Measurements from ENCODE around the gene NAA15.
A peak's percentile ranks its signal among the peaks of the same experiment; 100 is the strongest.

Gene NAA15

GRCh38 chr4:139279760-139280620, 21.3 kb upstream of the NAA15 start, which contains the start of gene MGARP:
MGARP (minus strand) TSS chr4:139280225; CDS start chr4:139280158, 67 bp downstream.
- DNase-seq (peak; percentile 25), ATAC-seq (replicated peaks) (peak; percentile 81 to 90)

GRCh38 chr4:139282065-139282720, 19.1 kb upstream of the NAA15 start:
- no peak overlapping the region for H3K27ac Mint-ChIP-seq
- peaks cover 23 to 24% of the 10 kb centered on the region in 2 donors for H3K27me3 Mint-ChIP-seq
- H3K4me3 Mint-ChIP-seq: no peak overlapping the region

More at GRCh38 chr4:139279760-139280620, 21.3 kb upstream of the NAA15 start, which contains the start of gene MGARP:
- Mint-ChIP-seq H3K27ac (peak within 1 kb of the TSS; percentile 33), H3K4me1 (peaks cover 14 to 21% of the 10 kb centered on the region in 2 donors), H3K9me3 (peaks cover 4 to 6% of the 10 kb centered on the region in 2 donors), H3K27me3 (peaks cover 27 to 30% of the 10 kb centered on the region in 2 donors), H3K36me3 (peaks cover 7 to 9% of the 10 kb centered on the region in 2 donors), H3K4me3 (peak within 1 kb of the TSS; percentile 84 to 93)

GRCh38 chr4:139282721-139283075, 18.6 kb upstream of the NAA15 start:
- Mint-ChIP-seq H3K9me3 (peaks cover 4 to 6% of the 10 kb centered on the region in 2 donors), H3K27me3 (peaks cover 23 to 24% of the 10 kb centered on the region in 2 donors), H3K4me1 (peaks cover 14 to 21% of the 10 kb centered on the region in 2 donors), H3K4me3 (no peak overlapping the region), H3K36me3 (peaks cover 14% of the 10 kb centered on the region in 2 donors), H3K27ac (no peak overlapping the region)
- no peak for ATAC-seq (replicated peaks)
- no peak for DNase-seq

More at GRCh38 chr4:139282065-139282720, 19.1 kb upstream of the NAA15 start:
- no peak for DNase-seq
- no peak for ATAC-seq (replicated peaks)
- peaks cover 14 to 21% of the 10 kb centered on the region in 2 donors for H3K4me1 Mint-ChIP-seq
- peaks cover 4 to 6% of the 10 kb centered on the region in 2 donors for H3K9me3 Mint-ChIP-seq
- peaks cover 14% of the 10 kb centered on the region in 2 donors for H3K36me3 Mint-ChIP-seq

- DNase-seq: no peak
- peaks cover 17 to 21% of the 10 kb centered on the region in 2 donors for H3K36me3 Mint-ChIP-seq
- no peaks in the 10 kb centered on the region for H3K4me1 Mint-ChIP-seq
- no peaks in the 10 kb centered on the region for H3K27me3 Mint-ChIP-seq
- H3K4me3 Mint-ChIP-seq: no peak overlapping the region
- H3K27ac Mint-ChIP-seq: no peak overlapping the region
- peaks cover 4 to 6% of the 10 kb centered on the region in 2 donors for H3K9me3 Mint-ChIP-seq
- ATAC-seq (replicated peaks): no peak
Measured at GRCh38 chr4:139286186-139286698, 15.1 kb upstream of the NAA15 start.

- Mint-ChIP-seq H3K36me3 (peaks cover under 1 to 7% of the 10 kb centered on the region in 2 donors), H3K27ac (peak overlapping the region; percentile 100), H3K27me3 (no peaks in the 10 kb centered on the region), H3K4me3 (peak overlapping the region; percentile 95 to 99), H3K4me1 (peaks cover 2 to 12% of the 10 kb centered on the region in 2 donors), H3K9me3 (no peaks in the 10 kb centered on the region)
- ATAC-seq (replicated peaks) (peak; percentile 94 to 95), DNase-seq (peak; percentile 92)
Measured at GRCh38 chr4:139295206-139295941, 5.9 kb upstream of the NAA15 start.

- Mint-ChIP-seq H3K4me1 (peaks cover 5 to 18% of the 10 kb centered on the region in 2 donors), H3K27me3 (no peaks in the 10 kb centered on the region)
- ATAC-seq (replicated peaks): no peak
Measured at GRCh38 chr4:139295942-139296299, 5.4 kb upstream of the NAA15 start.

GRCh38 chr4:139297001-139297410, 4.3 kb upstream of the NAA15 start:
- Mint-ChIP-seq H3K4me3 (no peak overlapping the region), H3K4me1 (peaks cover 5 to 18% of the 10 kb centered on the region in 2 donors), H3K27me3 (no peaks in the 10 kb centered on the region), H3K9me3 (no peaks in the 10 kb centered on the region), H3K27ac (no peak overlapping the region), H3K36me3 (peaks cover 5 to 13% of the 10 kb centered on the region in 2 donors)
- no peak for ATAC-seq (replicated peaks)
- DNase-seq: no peak

More at GRCh38 chr4:139295942-139296299, 5.4 kb upstream of the NAA15 start:
- H3K27ac Mint-ChIP-seq: peak overlapping the region; percentile 100
- DNase-seq: no peak
- H3K4me3 Mint-ChIP-seq: peak overlapping the region; percentile 95 to 99
- peaks cover 0 to 7% of the 10 kb centered on the region in 2 donors for H3K36me3 Mint-ChIP-seq
- H3K9me3 Mint-ChIP-seq: no peaks in the 10 kb centered on the region

GRCh38 chr4:139299536-139299935, 1.8 kb upstream of the NAA15 start:
- peaks cover 9 to 18% of the 10 kb centered on the region in 2 donors for H3K36me3 Mint-ChIP-seq
- H3K27ac Mint-ChIP-seq: no peak overlapping the region
- no peak for ATAC-seq (replicated peaks)
- H3K9me3 Mint-ChIP-seq: no peaks in the 10 kb centered on the region
- H3K27me3 Mint-ChIP-seq: no peaks in the 10 kb centered on the region
- peaks cover 9 to 19% of the 10 kb centered on the region in 2 donors for H3K4me1 Mint-ChIP-seq
- no peak for DNase-seq
- H3K4me3 Mint-ChIP-seq: no peak overlapping the region

- peaks cover 10 to 27% of the 10 kb centered on the region in 2 donors for H3K4me1 Mint-ChIP-seq
- peak overlapping the region; percentile 98 for H3K4me3 Mint-ChIP-seq
- H3K36me3 Mint-ChIP-seq: peaks cover 18 to 20% of the 10 kb centered on the region in 2 donors
- H3K9me3 Mint-ChIP-seq: no peaks in the 10 kb centered on the region
- H3K27ac Mint-ChIP-seq: peak overlapping the region; percentile 99
- ATAC-seq (replicated peaks): peak; percentile 18 to 26
- no peak for DNase-seq
- H3K27me3 Mint-ChIP-seq: no peaks in the 10 kb centered on the region
Measured at GRCh38 chr4:139300431-139301112, 733 bp upstream of the NAA15 start.

GRCh38 chr4:139301821-139302611, 711 bp downstream of the NAA15 start, which contains the start of gene NDUFC1:
NDUFC1 (minus strand) TSS chr4:139302477; CDS start chr4:139295798, 6,679 bp downstream.
- DNase-seq (peak; percentile 64), ATAC-seq (replicated peaks) (peak; percentile 58 to 66)
- Mint-ChIP-seq H3K4me3 (peak within 1 kb of the TSS; percentile 98), H3K9me3 (no peaks in the 10 kb centered on the region), H3K4me1 (peaks cover 17 to 30% of the 10 kb centered on the region in 2 donors), H3K27me3 (no peaks in the 10 kb centered on the region), H3K27ac (peak within 1 kb of the TSS; percentile 99), H3K36me3 (peaks cover 18 to 29% of the 10 kb centered on the region in 2 donors)

- H3K9me3 Mint-ChIP-seq: no peaks in the 10 kb centered on the region
- no peak overlapping the region for H3K4me3 Mint-ChIP-seq
- peaks cover 19 to 39% of the 10 kb centered on the region in 2 donors for H3K36me3 Mint-ChIP-seq
- no peak for ATAC-seq (replicated peaks)
- H3K4me1 Mint-ChIP-seq: peaks cover 21 to 50% of the 10 kb centered on the region in 2 donors
- peak overlapping the region; percentile 73 for H3K27ac Mint-ChIP-seq
- no peaks in the 10 kb centered on the region for H3K27me3 Mint-ChIP-seq
- no peak for DNase-seq
Measured at GRCh38 chr4:139304920-139305319, 3.6 kb downstream of the NAA15 start.

- Mint-ChIP-seq H3K27me3 (no peaks in the 10 kb centered on the region), H3K36me3 (peaks cover 12 to 40% of the 10 kb centered on the region in 2 donors), H3K27ac (no peak overlapping the region), H3K9me3 (peaks cover 4 to 7% of the 10 kb centered on the region in 2 donors), H3K4me3 (no peak overlapping the region), H3K4me1 (peaks cover 41 to 82% of the 10 kb centered on the region in 2 donors)
- no peak for DNase-seq
- no peak for ATAC-seq (replicated peaks)
Measured at GRCh38 chr4:139311909-139312308, 10.6 kb downstream of the NAA15 start.
